WI38 (cell line): ENCODE measurements around the gene TEAD1.
A peak's percentile ranks its signal among the peaks of the same experiment; 100 is the strongest.

Experiments used
- H3K4me3 ChIP-seq: 2 replicates; pipeline ENCODE4 v1.5.1; 2011; ENCODE audit warnings: low read depth, mild to moderate bottlenecking, control low read depth, low read length
- TF ChIP-seq, protein P1 (sequence below): IDR thresholded peaks from 2 replicates; pipeline ENCODE4 v1.5.1; 2012; ENCODE audit warnings: low read depth, mild to moderate bottlenecking, control low read depth, low read length

The TEAD1 gene

DNA sequence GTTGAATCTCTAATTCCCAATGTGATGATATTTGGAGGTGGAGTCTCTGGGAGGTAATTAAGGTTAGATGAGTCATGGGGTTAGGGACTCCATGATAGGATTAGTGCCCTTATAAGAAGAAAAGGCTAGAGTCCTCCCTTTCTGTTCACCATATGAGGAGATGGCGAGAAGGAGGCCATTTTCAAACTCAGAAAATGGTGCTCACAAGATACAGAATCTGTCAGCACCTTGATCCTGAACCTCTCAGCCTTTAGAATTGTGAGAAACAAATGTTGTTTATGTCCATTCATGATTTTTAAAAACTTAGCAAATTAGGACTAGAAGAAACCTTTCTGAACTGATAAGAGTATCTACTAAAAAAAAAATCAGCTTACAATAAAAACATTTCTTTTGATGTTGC, 277.2 kb downstream of the TEAD1 start:
- H3K4me3 ChIP-seq, result no peak overlapping the region
- TF ChIP-seq, protein P1, sequence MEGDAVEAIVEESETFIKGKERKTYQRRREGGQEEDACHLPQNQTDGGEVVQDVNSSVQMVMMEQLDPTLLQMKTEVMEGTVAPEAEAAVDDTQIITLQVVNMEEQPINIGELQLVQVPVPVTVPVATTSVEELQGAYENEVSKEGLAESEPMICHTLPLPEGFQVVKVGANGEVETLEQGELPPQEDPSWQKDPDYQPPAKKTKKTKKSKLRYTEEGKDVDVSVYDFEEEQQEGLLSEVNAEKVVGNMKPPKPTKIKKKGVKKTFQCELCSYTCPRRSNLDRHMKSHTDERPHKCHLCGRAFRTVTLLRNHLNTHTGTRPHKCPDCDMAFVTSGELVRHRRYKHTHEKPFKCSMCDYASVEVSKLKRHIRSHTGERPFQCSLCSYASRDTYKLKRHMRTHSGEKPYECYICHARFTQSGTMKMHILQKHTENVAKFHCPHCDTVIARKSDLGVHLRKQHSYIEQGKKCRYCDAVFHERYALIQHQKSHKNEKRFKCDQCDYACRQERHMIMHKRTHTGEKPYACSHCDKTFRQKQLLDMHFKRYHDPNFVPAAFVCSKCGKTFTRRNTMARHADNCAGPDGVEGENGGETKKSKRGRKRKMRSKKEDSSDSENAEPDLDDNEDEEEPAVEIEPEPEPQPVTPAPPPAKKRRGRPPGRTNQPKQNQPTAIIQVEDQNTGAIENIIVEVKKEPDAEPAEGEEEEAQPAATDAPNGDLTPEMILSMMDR, result no peak

DNA sequence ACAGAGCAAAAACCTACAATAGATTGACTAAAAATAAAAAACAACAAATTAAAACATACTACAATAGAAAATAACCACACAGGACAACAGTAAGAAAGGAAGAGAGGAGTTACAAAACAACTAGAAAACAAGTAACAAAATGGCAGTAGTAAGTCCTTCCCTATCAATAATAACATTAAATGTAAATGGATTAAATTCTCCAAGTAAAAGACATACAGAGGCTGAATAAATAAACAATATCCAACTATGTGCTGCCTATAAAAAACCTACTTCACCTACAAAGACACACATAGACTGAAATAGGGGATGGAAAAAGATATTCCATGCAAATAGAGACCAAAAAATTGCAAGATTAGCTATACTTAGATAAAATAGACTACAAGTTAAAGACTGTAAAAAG, 277.9 kb downstream of the TEAD1 start:
- TF ChIP-seq, protein P1, result no peak
- no peak overlapping the region for H3K4me3 ChIP-seq

DNA sequence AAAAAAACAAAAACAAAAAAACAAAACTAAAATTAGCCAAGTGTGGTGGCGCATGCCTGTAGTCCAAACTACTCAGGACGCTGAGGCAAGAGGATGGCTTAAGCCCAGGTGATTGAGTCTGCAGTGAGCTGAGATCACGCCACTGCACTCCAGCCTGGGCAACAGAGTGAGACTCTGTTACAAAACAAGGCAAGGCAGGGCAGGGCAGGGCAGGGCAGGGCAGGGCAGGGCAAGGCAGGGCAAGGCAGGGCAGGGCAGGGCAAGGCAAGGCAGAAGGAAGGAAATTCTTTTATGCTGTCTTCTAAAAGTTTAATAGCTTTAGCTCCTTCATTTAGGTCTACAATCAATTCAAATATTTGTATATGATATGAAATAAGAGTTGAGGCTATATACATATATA, 284.8 kb downstream of the TEAD1 start:
- no peak overlapping the region for H3K4me3 ChIP-seq
- TF ChIP-seq, protein P1, result no peak

DNA sequence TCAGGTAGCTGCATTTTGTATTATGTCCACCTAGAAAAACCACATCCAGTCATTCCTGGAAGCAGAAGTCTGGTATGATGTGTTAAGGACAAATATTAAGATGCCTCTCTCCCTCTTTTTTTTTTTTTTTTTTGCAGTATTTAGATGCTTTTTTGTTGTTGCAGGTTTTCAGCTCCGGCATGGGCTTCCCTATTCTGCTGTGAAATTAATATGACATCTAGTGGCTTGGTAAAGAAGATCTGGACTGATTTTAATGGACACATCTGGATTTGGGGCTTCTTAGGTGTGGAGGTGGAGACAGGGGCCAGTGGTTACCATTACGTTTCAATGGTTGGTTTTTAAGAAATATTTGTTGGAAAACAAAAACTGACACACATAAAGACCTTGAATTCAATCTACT, 287.4 kb downstream of the TEAD1 start:
- no peak overlapping the region for H3K4me3 ChIP-seq
- TF ChIP-seq, protein P1, result no peak

DNA sequence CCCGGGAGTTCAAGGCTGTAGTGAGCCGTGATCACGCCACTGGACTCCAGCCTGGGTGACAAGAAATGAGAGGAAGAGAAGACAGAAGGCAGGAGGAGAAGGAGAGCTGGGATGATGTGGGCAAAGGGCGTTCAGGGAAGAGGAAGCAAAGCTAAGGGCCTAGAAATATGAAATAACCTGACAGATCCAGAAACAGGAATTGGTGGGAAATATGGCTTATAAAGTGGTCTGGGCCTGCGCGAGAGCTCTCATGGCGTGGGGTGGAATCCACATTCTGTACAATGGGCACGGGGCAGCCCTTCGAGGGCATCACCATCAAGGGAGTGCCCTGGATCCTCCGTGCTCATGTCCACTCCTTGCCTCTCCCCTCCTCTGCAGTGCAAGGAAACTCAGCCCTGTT, 288.1 kb downstream of the TEAD1 start:
- TF ChIP-seq, protein P1, result no peak
- H3K4me3 ChIP-seq, result no peak overlapping the region

DNA sequence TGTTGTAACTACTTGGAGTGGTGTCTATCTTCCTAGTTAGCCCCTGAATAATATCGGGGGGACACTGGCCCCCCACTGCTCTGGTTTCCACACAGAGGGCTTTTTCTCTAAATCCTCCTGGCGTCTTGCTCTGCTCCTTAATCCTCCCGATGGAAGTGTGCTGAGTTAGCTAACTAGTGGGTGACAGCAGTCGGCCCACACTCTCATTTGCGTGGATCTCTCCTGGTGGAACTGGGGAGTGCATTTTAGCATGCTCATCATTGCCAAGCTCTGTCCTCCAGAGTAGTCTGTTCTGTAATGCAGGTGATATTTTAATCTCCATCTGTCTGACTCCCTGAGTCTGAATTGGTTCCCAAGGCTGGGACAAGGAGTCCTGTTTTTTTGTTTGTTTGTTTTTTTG, 288.8 kb downstream of the TEAD1 start:
- TF ChIP-seq, protein P1, result no peak
- H3K4me3 ChIP-seq, result no peak overlapping the region

DNA sequence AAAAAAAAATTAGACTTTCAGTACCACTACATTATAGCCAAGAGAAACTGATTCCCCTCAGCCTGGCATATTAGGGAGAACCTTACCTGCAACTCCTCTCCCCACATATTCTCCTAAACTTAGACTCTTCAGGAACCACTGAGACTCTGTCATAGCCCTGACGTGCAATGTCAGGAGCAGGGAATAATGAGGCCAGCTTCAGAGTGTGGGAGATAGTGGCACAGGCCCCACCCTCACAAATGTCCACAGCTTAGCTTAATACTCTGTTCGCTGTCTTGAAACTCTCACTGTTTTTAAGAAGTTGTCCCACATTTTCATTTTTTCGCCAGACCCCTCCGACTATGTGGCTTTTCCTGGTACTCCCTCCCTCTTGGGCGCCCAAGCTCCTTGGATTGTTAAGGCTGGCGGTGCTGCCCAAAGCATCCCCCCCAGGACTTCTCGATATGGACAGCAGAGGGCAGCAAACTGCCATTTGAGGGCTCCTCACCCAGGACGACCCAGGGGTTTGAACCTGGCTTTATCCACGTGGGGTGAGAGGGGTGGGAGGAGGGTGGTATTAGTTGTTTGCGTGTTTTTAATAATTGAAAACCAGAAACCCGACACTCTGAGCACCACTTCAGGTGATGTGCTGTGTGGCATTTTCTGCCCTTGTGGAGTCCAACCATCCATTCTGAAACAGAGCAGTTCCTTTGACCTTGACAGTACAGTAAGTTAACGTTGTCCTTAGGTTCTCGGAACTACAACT, 289.7 kb downstream of the TEAD1 start:
- TF ChIP-seq, protein P1, result peak; percentile 90
- H3K4me3 ChIP-seq, result no peak overlapping the region
